Measurements from ENCODE around the gene ZBTB17. TPM values are rescaled to one million over a fixed set of nuclear protein-coding genes. Genes with fewer than 3 reads are reported as not detected.

The ZBTB17 gene
- total RNA-seq, 1 experiment from 2014 or later, result 44.2 TPM

- POLR2A ChIA-PET (ENCODE audit: unreplicated experiment), result no interaction called here
- DNase-seq, result no peak
- no peak overlapping the region for H3K9ac ChIP-seq (ENCODE audit: low read length)
- H3K79me2 ChIP-seq (ENCODE audit: low read length), result peaks cover 68% of the 10 kb centered on the region
- H3K9me2 ChIP-seq (replicated peaks; ENCODE audit: low read length), result no peaks in the 10 kb centered on the region
- peaks cover 24% of the 10 kb centered on the region for H3K36me3 ChIP-seq (ENCODE audit: low read depth, low read length)
- no peak overlapping the region for H3K27ac ChIP-seq (ENCODE audit: low read length)
- H3K4me2 ChIP-seq (ENCODE audit: low read length), result no peak overlapping the region
- intact Hi-C loops (cut with micrococcal nuclease), result no loop called here
- no peaks in the 10 kb centered on the region for H3K9me3 ChIP-seq (ENCODE audit: low read length)
- H3F3A ChIP-seq (ENCODE audit: low read length, unreplicated experiment), result no peaks in the 10 kb centered on the region
- H4K20me1 ChIP-seq (ENCODE audit: low read length), result no peaks in the 10 kb centered on the region; the same call in 1 of the 2 replicates
- ATAC-seq, result no peak
- TF ChIP-seq CTCF (conservative IDR thresholded peaks at IDR 0.05; ENCODE audit: low read depth, low read length) (no peak), EZH2 (IDR thresholded peaks at IDR 0.05; ENCODE audit: low read length, unreplicated experiment) (no peak), EZH2phosphoT487 (IDR thresholded peaks at IDR 0.05; ENCODE audit: borderline replicate concordance, low read length) (no peak)
- CTCF ChIA-PET, result no interaction called here
- no peak overlapping the region for H3K4me3 ChIP-seq (ENCODE audit: low read length)
- H3K27me3 ChIP-seq (ENCODE audit: low read length), result no peaks in the 10 kb centered on the region
- H3K4me1 ChIP-seq (ENCODE audit: insufficient read depth, low read length), result peaks cover 11% of the 10 kb centered on the region
- BruUV-seq (replicated peaks), result no TSS peak
- H2AFZ ChIP-seq (ENCODE audit: low read length), result no peak overlapping the region
Measured at GRCh38 chr1:15965228-15965767, 10.6 kb downstream of the ZBTB17 start.

- ChIA-PET CTCF (interaction anchor here (0.6 kb wide), 1 partner anchor 389 kb away, joined by 3 read pairs; no protein-coding TSS in a partner anchor), POLR2A (ENCODE audit: unreplicated experiment) (no interaction called here)
- BruUV-seq (replicated peaks), result no TSS peak
- no peaks in the 10 kb centered on the region for H3K9me3 ChIP-seq (ENCODE audit: low read length)
- no peak overlapping the region for H3K4me2 ChIP-seq (ENCODE audit: low read length)
- no peaks in the 10 kb centered on the region for H3K27me3 ChIP-seq (ENCODE audit: low read length)
- ATAC-seq, result peak; percentile 75
- no peak overlapping the region for H3K4me3 ChIP-seq (ENCODE audit: low read length)
- H3K27ac ChIP-seq (ENCODE audit: low read length), result no peak overlapping the region
- no peak overlapping the region for H3K9ac ChIP-seq (ENCODE audit: low read length)
- no peak overlapping the region for H2AFZ ChIP-seq (ENCODE audit: low read length)
- H3K4me1 ChIP-seq (ENCODE audit: insufficient read depth, low read length), result peaks cover 11% of the 10 kb centered on the region
- no peaks in the 10 kb centered on the region for H3K9me2 ChIP-seq (replicated peaks; ENCODE audit: low read length)
- DNase-seq, result peak; percentile 54
- TF ChIP-seq CTCF (conservative IDR thresholded peaks at IDR 0.05; ENCODE audit: low read depth, low read length) (no peak), EZH2 (IDR thresholded peaks at IDR 0.05; ENCODE audit: low read length, unreplicated experiment) (no peak), EZH2phosphoT487 (IDR thresholded peaks at IDR 0.05; ENCODE audit: borderline replicate concordance, low read length) (no peak)
- H3K36me3 ChIP-seq (ENCODE audit: low read depth, low read length), result peaks cover 15% of the 10 kb centered on the region
- H3K79me2 ChIP-seq (ENCODE audit: low read length), result peaks cover 67% of the 10 kb centered on the region
- no peaks in the 10 kb centered on the region for H3F3A ChIP-seq (ENCODE audit: low read length, unreplicated experiment)
- intact Hi-C loops (cut with micrococcal nuclease), result no loop called here
- H4K20me1 ChIP-seq (ENCODE audit: low read length), result no peaks in the 10 kb centered on the region; the same call in 1 of the 2 replicates
Measured at GRCh38 chr1:15963968-15964648, 11.8 kb downstream of the ZBTB17 start.

GRCh38 chr1:15963363-15963967 lies 12.4 kb downstream of the ZBTB17 start:
- no peaks in the 10 kb centered on the region for H3F3A ChIP-seq (ENCODE audit: low read length, unreplicated experiment)
- no peak overlapping the region for H3K4me2 ChIP-seq (ENCODE audit: low read length)

More at GRCh38 chr1:15963363-15963967, 12.4 kb downstream of the ZBTB17 start:
- H3K4me1 ChIP-seq (ENCODE audit: insufficient read depth, low read length), result peaks cover 11% of the 10 kb centered on the region
- no peaks in the 10 kb centered on the region for H3K27me3 ChIP-seq (ENCODE audit: low read length)
- no peak overlapping the region for H2AFZ ChIP-seq (ENCODE audit: low read length)
- no peaks in the 10 kb centered on the region; the same call in 1 of the 2 replicates for H4K20me1 ChIP-seq (ENCODE audit: low read length)
- H3K9ac ChIP-seq (ENCODE audit: low read length), result no peak overlapping the region
- H3K9me3 ChIP-seq (ENCODE audit: low read length), result no peaks in the 10 kb centered on the region
- no TSS peak for BruUV-seq (replicated peaks)
- no peak for DNase-seq
- H3K9me2 ChIP-seq (replicated peaks; ENCODE audit: low read length), result no peaks in the 10 kb centered on the region
- TF ChIP-seq EZH2 (IDR thresholded peaks at IDR 0.05; ENCODE audit: low read length, unreplicated experiment), result no peak
- TF ChIP-seq CTCF (conservative IDR thresholded peaks at IDR 0.05; ENCODE audit: low read depth, low read length), result no peak
- TF ChIP-seq EZH2phosphoT487 (IDR thresholded peaks at IDR 0.05; ENCODE audit: borderline replicate concordance, low read length), result no peak
- ChIA-PET CTCF (no interaction called here), POLR2A (ENCODE audit: unreplicated experiment) (no interaction called here)
- intact Hi-C loops (cut with micrococcal nuclease), result no loop called here
- H3K4me3 ChIP-seq (ENCODE audit: low read length), result no peak overlapping the region
- no peak overlapping the region for H3K27ac ChIP-seq (ENCODE audit: low read length)
- ATAC-seq, result no peak
- peaks cover 66% of the 10 kb centered on the region for H3K79me2 ChIP-seq (ENCODE audit: low read length)
- peaks cover 12% of the 10 kb centered on the region for H3K36me3 ChIP-seq (ENCODE audit: low read depth, low read length)

All from PC-3 (cell line).